Astrocyte (in vitro differentiated cells and primary cell): ENCODE data around the gene STX3.

Experiments
- CTCF ChIP-seq: IDR thresholded peaks from 2 replicates; pipeline ENCODE4 v1.5.1; 2011; ENCODE audit warnings: low read depth, mild to moderate bottlenecking, inconsistent platforms, low read length, moderate library complexity; ENCODE audit not compliant: insufficient read depth
- EZH2 ChIP-seq: IDR thresholded peaks from 2 replicates; pipeline ENCODE4 v1.6.1; 2012; ENCODE audit warnings: mild to moderate bottlenecking, low read length, inconsistent platforms; ENCODE audit not compliant: insufficient read depth

DNA sequence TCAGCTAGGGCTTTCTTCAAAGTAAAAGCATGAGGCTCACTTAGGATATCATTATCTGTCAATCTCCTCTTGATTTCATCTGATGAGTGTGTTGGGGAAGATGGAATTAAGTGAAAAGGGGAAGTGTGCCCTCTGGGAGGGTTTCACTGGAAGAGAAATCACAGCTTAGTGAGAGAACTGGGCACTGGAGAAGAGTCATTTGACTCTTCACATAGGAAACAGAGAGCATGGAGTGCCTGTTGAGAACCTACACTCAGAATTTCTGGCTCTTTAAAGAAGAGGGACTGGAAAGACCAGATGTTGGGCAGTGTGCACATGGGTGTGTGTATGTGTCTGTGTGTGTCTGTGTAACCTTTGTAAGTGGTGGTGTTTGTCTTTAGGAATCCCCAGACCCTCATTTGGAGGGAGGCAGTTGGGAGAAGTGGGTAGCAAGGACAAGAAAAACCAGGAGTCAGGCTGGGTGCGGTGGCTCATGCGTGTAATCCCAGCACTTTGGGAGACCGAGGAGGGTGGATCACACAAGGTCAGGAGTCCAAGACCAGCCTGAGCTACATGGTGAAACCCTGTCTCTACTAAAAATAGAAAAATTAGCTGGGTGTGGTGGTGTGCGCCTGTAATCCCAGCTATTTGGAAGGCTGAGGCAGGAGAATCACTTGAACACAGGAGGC, 10.0 kb downstream of the STX3 start:
- TF ChIP-seq CTCF, result no peak
- no peak for TF ChIP-seq EZH2
